PFSK-1 (cell line): ENCODE data around the gene CFAP206.

Source experiments
- POLR2AphosphoS5 ChIP-seq: IDR thresholded peaks from 2 replicates; pipeline ENCODE4 v1.6.1; 2012; ENCODE audit warnings: low read depth, mild to moderate bottlenecking, control low read depth, low read length, moderate library complexity
- REST ChIP-seq, 2 experiments: IDR thresholded peaks; 2 replicates each; pipeline versions ENCODE4 v1.6.1 to v1.8.0; 2011 to 2012; ENCODE audit warnings: low read depth in 2 of 2, low read length in 2 of 2, control low read depth in 1 of 2, inconsistent platforms in 1 of 2, mild to moderate bottlenecking in 1 of 2, moderate library complexity in 1 of 2; ENCODE audit not compliant: insufficient read depth in 1 of 2
- SIN3A ChIP-seq: IDR thresholded peaks from 2 replicates; pipeline ENCODE4 v1.6.1; 2012; ENCODE audit warnings: mild to moderate bottlenecking, low read length, moderate library complexity, borderline replicate concordance; ENCODE audit not compliant: insufficient read depth
- TAF1 ChIP-seq: IDR thresholded peaks from 2 replicates; pipeline ENCODE4 v1.6.1; 2012; ENCODE audit warnings: low read length, control low read depth, borderline replicate concordance; ENCODE audit not compliant: insufficient read depth

DNA sequence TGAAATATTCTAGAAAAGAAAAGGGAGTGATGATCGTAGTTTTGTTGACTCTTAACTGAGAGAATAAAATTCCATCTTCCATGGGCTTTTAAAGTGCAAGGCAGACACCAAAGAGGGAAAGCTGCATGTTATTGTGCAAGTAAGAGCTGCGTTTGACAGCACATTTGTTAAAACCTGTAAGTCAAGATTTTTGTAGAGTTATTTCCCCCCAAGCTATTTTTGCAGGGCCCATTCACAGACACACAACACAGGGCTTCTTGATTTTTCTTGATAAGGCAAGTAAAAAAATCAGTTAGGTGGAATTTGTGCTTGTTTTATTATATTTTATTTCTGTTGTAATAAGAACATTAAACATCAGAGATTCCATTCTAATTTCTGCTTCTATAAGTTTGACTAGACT lies 13.8 kb downstream of the CFAP206 start:
- TF ChIP-seq POLR2AphosphoS5, result no peak
- TF ChIP-seq TAF1, result no peak
- no peak for TF ChIP-seq SIN3A
- TF ChIP-seq REST (IDR thresholded peaks at IDR 0.05; ENCODE audit: insufficient read depth in 1 of 2, low read depth in 2 of 2, low read length in 2 of 2), result no peak
